AG20443 (cell line): ENCODE data around the gene TEX13D.

Experiments used
- DNase-seq: peaks from one replicate; pipeline ENCODE4 v3.0.0; 2012; ENCODE audit warnings: low spot score, mixed read lengths

TEX13D gene

GRCh38 chrX:124348182-124348581 lies 15.7 kb downstream of the TEX13D start:
- no peak for DNase-seq

DNA sequence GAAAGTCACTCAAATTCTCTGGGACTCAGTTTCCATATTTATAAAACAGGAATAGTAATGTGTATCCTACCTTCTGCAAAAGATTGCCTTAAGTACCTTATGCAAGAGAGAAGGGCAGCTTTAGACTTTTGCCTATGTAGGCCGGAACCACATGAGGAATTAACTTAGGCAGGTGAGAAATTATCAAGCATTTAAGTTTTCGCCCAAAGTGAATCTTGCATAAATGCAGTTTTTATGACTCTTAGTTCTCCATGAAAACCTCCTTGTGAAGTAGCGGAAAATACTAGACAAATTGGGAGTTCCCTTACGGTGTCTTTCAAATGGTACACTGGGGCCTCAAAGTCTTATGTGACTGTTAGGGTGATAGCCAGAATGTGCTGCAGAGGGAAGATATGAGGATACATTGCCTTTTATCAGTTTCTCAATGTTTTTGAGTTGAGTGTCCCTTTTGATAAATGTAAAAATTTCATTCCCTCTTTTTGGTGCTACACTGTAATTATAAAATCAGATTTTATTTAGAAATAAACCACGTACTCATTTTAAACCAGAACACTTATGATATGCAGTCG lies 16.5 kb downstream of the TEX13D start:
- DNase-seq = no peak

GRCh38 chrX:124354648-124355047 lies 22.2 kb downstream of the TEX13D start:
- no peak for DNase-seq

GRCh38 chrX:124358800-124359383 lies 26.4 kb downstream of the TEX13D start:
- DNase-seq = no peak

- no peak for DNase-seq
These were observed 29.6 kb downstream of the TEX13D start for GRCh38 chrX:124362072-124362471.

DNA sequence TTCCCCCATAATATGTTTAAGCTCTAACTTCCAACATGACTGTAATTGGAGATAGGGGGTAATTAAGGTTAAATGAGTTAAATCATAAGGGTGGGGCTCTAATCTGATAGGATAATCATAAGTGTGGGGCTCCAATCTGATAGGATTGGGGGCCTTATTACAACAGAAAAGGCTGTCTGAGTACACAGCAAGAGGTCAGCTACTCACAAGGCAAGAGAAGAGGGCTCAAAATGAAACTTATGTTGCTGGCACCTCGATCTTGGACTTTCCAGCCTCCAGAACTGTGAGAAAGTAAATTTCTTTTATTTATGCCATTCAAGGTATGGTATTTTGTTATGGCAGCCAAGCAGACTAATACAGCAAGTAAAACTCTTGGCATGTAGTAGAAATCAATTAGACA lies 30.3 kb downstream of the TEX13D start:
- no peak for DNase-seq

DNA sequence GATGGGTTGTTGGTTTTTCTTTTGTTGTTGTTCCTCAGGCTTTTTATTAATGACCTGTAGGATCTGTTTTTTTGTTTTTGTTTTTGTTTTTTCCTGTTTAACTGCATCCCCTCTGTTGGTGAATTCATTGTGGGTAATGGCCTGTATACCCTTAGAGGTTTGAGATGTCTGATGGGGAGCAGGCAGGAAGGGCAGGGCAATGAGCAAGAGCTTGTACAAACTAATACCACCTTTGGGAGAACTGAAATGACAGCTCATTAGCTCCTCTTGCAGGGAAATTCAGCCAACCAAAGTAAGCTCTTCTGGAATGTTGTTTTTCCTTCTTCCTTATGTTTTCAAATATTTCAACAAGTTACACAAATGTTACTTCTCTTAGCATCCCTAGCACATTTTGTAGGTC lies 37.3 kb downstream of the TEX13D start:
- no peak for DNase-seq

- DNase-seq = no peak
These were observed 40.9 kb downstream of the TEX13D start for GRCh38 chrX:124373348-124373747.

- no peak for DNase-seq
These were observed 46.2 kb downstream of the TEX13D start for GRCh38 chrX:124378643-124379042.

DNA sequence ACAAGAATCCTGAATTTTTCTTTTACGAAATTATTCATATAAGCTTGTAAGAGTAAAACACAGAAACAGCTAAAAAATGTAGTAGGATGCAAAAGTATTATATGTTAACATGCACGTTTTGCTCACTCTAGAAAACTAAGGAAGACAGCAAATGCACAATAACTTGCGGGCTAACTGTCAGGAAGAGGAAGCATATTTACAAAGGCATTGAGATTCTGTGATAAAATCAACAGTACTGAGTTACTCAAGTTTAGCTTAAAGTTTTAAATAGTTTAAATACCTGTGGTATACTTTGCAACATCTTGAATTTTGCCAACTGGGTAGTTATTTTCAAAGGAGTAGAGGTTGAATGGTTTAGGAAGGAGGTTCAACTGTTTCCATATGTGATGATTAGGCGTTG lies 50.9 kb downstream of the TEX13D start:
- DNase-seq = no peak

DNA sequence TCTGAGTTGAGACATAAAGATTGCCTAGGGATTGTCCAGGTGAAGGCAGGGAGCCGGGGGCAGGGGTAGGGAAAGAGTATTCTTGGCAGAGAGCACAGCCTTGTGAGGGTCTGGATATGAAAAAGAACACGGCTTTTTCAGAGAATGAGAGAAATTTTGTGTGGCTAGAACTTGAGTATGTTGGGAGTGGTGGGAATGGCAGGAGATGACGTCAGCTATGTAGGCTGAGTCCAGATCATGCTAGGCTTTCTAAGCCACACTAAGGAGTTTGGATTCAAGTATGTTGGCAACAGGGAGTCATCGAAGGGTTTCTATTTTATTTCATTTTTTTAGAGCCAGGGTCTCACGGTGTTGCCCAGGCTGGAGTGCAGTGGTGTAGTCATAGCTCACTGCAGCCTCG lies 53.9 kb downstream of the TEX13D start:
- no peak for DNase-seq
